Vagina (tissue), 2 donors: ENCODE data around the gene PSMG1. TPM values are rescaled to one million over a fixed set of nuclear protein-coding genes. Genes with fewer than 3 reads are reported as not detected.
"Not testable (repeated sequence)": the region's sequence is repeated elsewhere in the genome, so short reads cannot be mapped to it uniquely, and the experiment has no call there.

Experiments
- DNase-seq, 2 donors: peaks; one replicate each; pipeline ENCODE4 v3.0.0-alpha.2; 2017; ENCODE audit errors: extremely low spot score in 2 of 2
- H3K27ac ChIP-seq: fragments of 200-600 bp; sonication (generic); one replicate; pipeline ENCODE4 v1.5.1; 2019
- H3K27me3 ChIP-seq: fragments of 200-600 bp; sonication (generic); one replicate; pipeline ENCODE4 v1.5.1; 2019
- H3K36me3 ChIP-seq, 2 donors: fragments of 200-600 bp; sonication (generic); one replicate each; pipeline ENCODE4 v1.5.1; 2017 to 2019
- H3K4me1 ChIP-seq: fragments of 200-600 bp; sonication (generic); one replicate; pipeline ENCODE4 v1.5.1; 2019
- H3K4me3 ChIP-seq, 2 donors: fragments of 200-600 bp; sonication (generic); 1 replicate in 1 of 2; 2 replicates in 1 of 2; pipeline ENCODE4 v1.5.1; 2016 to 2019
- H3K9me3 ChIP-seq: fragments of 200-600 bp; sonication (generic); one replicate; pipeline ENCODE4 v1.5.1; 2019
- POLR2A ChIP-seq, 2 donors: fragments of 450-650 bp; IDR thresholded peaks; one replicate each; pipeline ENCODE4 v1.6.1; 2017; ENCODE audit warnings: antibody characterized with exemption in 2 of 2, mild to moderate bottlenecking in 2 of 2, moderate library complexity in 2 of 2
- POLR2AphosphoS5 ChIP-seq, 2 donors: sonication (generic); formaldehyde crosslinking; IDR thresholded peaks; one replicate each; pipeline ENCODE4 v1.9.0; 2017; ENCODE audit warnings: antibody characterized with exemption in 2 of 2, mild to moderate bottlenecking in 2 of 2, low read depth in 1 of 2; ENCODE audit not compliant: insufficient read depth in 1 of 2
- intact Hi-C: fragments of 100-400 bp; cut with DNase I; formaldehyde crosslinking; loops from one replicate; pipeline ENCODE4 v1.15.1; 2023
- total RNA-seq: library from RNA; depleted of rRNA; stranded (reverse); fragments of >200 nt; gene quantifications from one replicate; pipeline ENCODE4 v1.2.3, GENCODE V29; 2016
- TF ChIP-seq, protein P1 (sequence below), 3 experiments: fragments of 450-650 bp in 2 of 3; fragments of 200-600 bp in 1 of 3; sonication (generic) in 1 of 3; IDR thresholded peaks; one replicate each; pipeline ENCODE4 v1.5.1; 2017 to 2019; ENCODE audit warnings: antibody characterized with exemption in 3 of 3, mild to moderate bottlenecking in 2 of 3, moderate library complexity in 2 of 3

PSMG1 gene
- total RNA-seq, 1 donor from 2014 or later = 25.3 TPM

DNA sequence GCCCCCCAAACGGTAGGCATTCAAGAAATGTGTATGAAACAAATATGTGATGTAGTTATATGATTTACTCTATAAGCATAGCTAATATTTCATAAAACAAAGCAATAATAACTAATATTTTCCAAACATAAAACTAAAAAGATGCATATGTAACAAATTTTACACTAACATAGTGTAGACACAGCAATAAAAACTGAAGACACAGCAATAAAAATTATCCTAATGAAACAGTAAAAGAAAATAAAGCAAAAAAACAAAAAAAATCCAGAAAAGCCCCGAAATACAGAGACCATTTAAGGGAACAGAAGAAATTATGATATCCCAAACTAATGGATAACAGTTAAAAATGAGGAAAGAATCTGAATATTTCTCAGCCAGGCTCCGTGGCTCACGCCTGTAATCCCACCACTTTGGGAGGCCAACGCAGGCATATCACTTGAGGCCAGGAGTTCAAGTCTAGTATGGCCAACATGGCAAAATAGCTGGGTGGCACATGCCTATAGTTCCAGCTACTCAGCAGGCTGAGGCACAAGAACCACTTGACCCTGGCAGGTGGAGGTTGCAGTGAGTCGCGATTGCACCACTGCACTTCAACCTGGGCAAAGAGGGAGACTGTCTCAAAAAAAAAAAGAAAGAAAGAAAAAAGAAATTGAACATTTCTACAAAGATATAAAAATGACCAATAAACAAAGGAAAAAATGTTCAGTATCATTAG is 38.2 kb upstream of the PSMG1 start:
- TF ChIP-seq POLR2A (IDR thresholded peaks at IDR 0.05) (no peak), POLR2AphosphoS5 (IDR thresholded peaks at IDR 0.05; ENCODE audit: insufficient read depth in 1 of 2, low read depth in 1 of 2) (no peak)
- TF ChIP-seq, protein P1, sequence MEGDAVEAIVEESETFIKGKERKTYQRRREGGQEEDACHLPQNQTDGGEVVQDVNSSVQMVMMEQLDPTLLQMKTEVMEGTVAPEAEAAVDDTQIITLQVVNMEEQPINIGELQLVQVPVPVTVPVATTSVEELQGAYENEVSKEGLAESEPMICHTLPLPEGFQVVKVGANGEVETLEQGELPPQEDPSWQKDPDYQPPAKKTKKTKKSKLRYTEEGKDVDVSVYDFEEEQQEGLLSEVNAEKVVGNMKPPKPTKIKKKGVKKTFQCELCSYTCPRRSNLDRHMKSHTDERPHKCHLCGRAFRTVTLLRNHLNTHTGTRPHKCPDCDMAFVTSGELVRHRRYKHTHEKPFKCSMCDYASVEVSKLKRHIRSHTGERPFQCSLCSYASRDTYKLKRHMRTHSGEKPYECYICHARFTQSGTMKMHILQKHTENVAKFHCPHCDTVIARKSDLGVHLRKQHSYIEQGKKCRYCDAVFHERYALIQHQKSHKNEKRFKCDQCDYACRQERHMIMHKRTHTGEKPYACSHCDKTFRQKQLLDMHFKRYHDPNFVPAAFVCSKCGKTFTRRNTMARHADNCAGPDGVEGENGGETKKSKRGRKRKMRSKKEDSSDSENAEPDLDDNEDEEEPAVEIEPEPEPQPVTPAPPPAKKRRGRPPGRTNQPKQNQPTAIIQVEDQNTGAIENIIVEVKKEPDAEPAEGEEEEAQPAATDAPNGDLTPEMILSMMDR (IDR thresholded peaks at IDR 0.05) = no peak
- Histone ChIP-seq H3K36me3 (peaks cover 0 to 31% of the 10 kb centered on the region in 2 donors), H3K27ac (no peak overlapping the region)

DNA sequence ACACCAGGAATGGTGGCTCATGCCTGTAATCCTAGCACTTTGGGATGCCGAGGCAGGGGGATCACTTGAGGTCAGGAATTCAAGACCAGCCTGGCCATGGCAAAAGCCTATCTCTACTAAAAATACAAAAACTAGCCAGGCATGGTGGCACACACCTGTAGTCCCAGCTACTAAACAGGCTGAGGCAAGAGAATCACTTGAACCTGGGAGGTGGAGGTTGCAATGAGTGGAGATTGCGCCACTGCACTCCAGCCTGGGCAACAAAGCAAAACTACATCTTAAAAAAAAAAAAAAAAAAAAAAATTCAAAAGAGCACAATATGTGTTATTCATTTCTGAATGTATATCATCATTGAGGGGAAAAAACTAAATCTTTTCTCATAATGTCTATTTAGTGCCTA is 37.6 kb upstream of the PSMG1 start:
- H3K4me1 ChIP-seq, DNase-seq, H3K4me3 ChIP-seq, intact Hi-C loops, H3K9me3 ChIP-seq, H3K27me3 ChIP-seq, H3K27ac ChIP-seq: not testable (repeated sequence)
- peaks cover 0 to 31% of the 10 kb centered on the region in 2 donors for H3K36me3 ChIP-seq

More for the DNA sequence above, 38.2 kb upstream of the PSMG1 start:
- DNase-seq = no peak
- no peaks in the 10 kb centered on the region for H3K27me3 ChIP-seq
- H3K4me3 ChIP-seq = no peak overlapping the region
- H3K9me3 ChIP-seq = no peaks in the 10 kb centered on the region
- no peaks in the 10 kb centered on the region for H3K4me1 ChIP-seq
- intact Hi-C loops = no loop called here

DNA sequence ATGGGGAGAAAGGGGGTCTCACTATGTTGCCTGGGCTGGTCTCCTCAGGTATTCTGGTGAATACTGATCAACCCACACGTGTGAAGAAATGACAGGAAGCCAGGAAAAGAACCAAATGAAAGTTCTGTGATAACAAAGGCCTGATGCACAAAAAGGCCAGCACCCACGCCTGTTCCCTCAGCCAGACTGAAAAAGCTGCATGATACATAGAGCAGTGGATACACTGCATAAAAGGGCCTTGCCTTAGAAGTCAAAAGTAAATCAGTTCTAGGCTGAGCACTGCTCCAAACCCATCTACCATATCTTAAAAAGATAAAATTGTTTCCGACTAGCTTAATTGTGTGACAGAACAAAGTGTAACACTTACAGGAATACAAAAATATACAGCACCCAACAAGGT is 36.9 kb upstream of the PSMG1 start:
- intact Hi-C loops = no loop called here
- Histone ChIP-seq H3K27me3 (no peaks in the 10 kb centered on the region), H3K36me3 (peaks cover 0 to 31% of the 10 kb centered on the region in 2 donors), H3K27ac (no peak overlapping the region), H3K4me1 (no peaks in the 10 kb centered on the region), H3K9me3 (no peaks in the 10 kb centered on the region), H3K4me3 (no peak overlapping the region)
- TF ChIP-seq POLR2AphosphoS5 (IDR thresholded peaks at IDR 0.05; ENCODE audit: insufficient read depth in 1 of 2, low read depth in 1 of 2) (no peak), POLR2A (IDR thresholded peaks at IDR 0.05) (no peak)
- TF ChIP-seq, protein P1 (IDR thresholded peaks at IDR 0.05) = no peak
- no peak for DNase-seq

DNA sequence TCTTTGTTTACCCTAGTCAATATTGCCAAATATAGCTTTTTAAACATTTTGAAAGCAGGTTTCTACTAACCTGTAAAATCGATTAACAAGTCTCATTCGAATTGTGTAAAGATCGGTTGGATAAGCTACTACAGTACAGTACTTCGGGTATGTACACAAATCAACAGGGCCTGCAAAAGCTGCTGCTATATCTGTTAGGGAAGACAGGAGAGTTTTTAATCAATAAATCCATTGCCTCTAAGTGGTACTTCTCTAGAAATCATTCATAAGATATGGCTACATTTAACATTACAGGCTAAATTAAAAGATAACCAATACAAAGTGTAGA is 34.8 kb upstream of the PSMG1 start:
- no peak for TF ChIP-seq POLR2A (IDR thresholded peaks at IDR 0.05)
- TF ChIP-seq POLR2AphosphoS5 (IDR thresholded peaks at IDR 0.05; ENCODE audit: insufficient read depth in 1 of 2, low read depth in 1 of 2) = no peak
- TF ChIP-seq, protein P1 (IDR thresholded peaks at IDR 0.05) = no peak
- intact Hi-C loops = no loop called here
- H3K9me3 ChIP-seq = no peaks in the 10 kb centered on the region

DNA sequence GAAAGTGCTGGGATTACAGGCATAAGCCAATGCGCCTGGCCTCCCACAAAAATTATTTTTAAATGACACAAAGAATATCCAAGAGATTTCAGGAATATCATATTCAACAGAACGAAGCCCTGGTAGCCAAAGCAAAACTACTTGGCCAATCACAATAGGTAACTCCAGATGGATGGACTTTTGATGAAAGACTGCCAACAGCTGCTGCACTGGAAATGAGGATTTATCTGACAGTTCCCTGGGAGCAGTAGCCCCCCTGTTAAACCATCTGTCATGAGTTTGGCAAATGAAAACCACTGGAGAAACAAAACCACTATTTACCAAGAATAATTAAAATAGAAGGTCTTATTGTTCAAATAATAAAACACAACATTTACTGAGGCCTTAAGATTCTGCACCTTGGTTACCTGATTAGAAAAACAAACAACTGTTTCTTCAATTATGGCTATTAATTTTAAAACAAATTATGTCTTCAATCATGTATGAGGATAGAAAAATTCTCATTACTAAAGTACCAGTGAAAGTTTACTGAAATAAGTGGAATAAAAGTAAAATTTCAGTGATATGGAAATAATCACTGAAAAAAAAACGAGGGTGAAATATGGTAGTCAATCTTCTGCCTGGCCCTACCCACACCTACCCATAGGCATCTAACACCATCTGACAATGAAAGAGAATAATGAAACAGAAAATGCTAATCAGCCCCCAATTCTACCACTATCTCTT is 34.3 kb upstream of the PSMG1 start:
- DNase-seq = no peak
- peaks cover 0 to 19% of the 10 kb centered on the region in 2 donors for H3K36me3 ChIP-seq
- H3K27ac ChIP-seq = no peak overlapping the region
- no peaks in the 10 kb centered on the region for H3K4me1 ChIP-seq
- H3K4me3 ChIP-seq = no peak overlapping the region
- H3K27me3 ChIP-seq = no peaks in the 10 kb centered on the region
- no peaks in the 10 kb centered on the region for H3K9me3 ChIP-seq
- TF ChIP-seq POLR2A (IDR thresholded peaks at IDR 0.05) (no peak), POLR2AphosphoS5 (IDR thresholded peaks at IDR 0.05; ENCODE audit: insufficient read depth in 1 of 2, low read depth in 1 of 2) (no peak)
- TF ChIP-seq, protein P1 (IDR thresholded peaks at IDR 0.05) = no peak
- intact Hi-C loops = no loop called here

More for the DNA sequence above, 34.8 kb upstream of the PSMG1 start:
- Histone ChIP-seq H3K4me1 (no peaks in the 10 kb centered on the region), H3K36me3 (peaks cover 0 to 19% of the 10 kb centered on the region in 2 donors), H3K27ac (no peak overlapping the region), H3K27me3 (no peaks in the 10 kb centered on the region), H3K4me3 (no peak overlapping the region)
- DNase-seq = no peak
